Measurements from ENCODE around the gene SGPP1.

SGPP1 gene

GRCh38 chr14:63727736-63728728 lies at the start of gene SGPP1:
SGPP1 (minus strand) TSS chr14:63728065; CDS start chr14:63727944, 121 bp downstream.
- H3K4me3 Mint-ChIP-seq, result peak within 1 kb of the TSS; percentile 97 to 100 (median 99)
- no peaks in the 10 kb centered on the region for H3K36me3 Mint-ChIP-seq (ENCODE audit: low read depth)
- TF ChIP-seq, protein P1, sequence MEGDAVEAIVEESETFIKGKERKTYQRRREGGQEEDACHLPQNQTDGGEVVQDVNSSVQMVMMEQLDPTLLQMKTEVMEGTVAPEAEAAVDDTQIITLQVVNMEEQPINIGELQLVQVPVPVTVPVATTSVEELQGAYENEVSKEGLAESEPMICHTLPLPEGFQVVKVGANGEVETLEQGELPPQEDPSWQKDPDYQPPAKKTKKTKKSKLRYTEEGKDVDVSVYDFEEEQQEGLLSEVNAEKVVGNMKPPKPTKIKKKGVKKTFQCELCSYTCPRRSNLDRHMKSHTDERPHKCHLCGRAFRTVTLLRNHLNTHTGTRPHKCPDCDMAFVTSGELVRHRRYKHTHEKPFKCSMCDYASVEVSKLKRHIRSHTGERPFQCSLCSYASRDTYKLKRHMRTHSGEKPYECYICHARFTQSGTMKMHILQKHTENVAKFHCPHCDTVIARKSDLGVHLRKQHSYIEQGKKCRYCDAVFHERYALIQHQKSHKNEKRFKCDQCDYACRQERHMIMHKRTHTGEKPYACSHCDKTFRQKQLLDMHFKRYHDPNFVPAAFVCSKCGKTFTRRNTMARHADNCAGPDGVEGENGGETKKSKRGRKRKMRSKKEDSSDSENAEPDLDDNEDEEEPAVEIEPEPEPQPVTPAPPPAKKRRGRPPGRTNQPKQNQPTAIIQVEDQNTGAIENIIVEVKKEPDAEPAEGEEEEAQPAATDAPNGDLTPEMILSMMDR (IDR thresholded peaks at IDR 0.05; ENCODE audit: unreplicated experiment in 3 of 3), result peak; percentile 34 to 50 (median 35)
- H3K27ac Mint-ChIP-seq, result peak within 1 kb of the TSS; percentile 77 to 96 (median 92)
- H3K4me1 Mint-ChIP-seq, result peaks cover 18% of the 10 kb centered on the region
- H3K27me3 Mint-ChIP-seq (ENCODE audit: low read depth), result peaks cover 16% of the 10 kb centered on the region
- H3K9me3 Mint-ChIP-seq, result no peaks in the 10 kb centered on the region

DNA sequence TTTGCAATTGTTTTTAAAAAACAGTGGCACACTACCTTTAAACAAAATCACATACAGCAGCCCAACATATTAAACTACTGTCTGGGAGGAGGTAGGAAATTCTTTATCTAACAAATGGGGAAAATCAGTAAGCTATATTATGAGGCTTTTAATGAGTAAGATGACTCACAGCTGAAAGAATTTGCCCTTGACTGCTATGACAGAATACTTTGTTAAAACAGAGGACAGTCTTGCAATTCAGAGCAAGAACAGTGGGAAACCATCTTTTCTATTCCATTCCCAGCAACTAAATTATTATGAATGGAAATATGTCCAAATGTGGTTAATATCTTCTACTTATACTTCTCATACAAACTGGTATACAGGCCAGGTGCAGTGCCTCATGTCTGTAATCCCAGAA lies 49.2 kb upstream of the SGPP1 start:
- no peak overlapping the region for H3K27ac Mint-ChIP-seq
- H3K27me3 Mint-ChIP-seq (ENCODE audit: low read depth), result no peaks in the 10 kb centered on the region
- no peak overlapping the region for H3K4me3 Mint-ChIP-seq
- H3K36me3 Mint-ChIP-seq (ENCODE audit: low read depth), result no peaks in the 10 kb centered on the region
- TF ChIP-seq, protein P1 (IDR thresholded peaks at IDR 0.05; ENCODE audit: unreplicated experiment in 3 of 3), result no peak
- H3K4me1 Mint-ChIP-seq, result no peaks in the 10 kb centered on the region
- no peaks in the 10 kb centered on the region for H3K9me3 Mint-ChIP-seq

- Mint-ChIP-seq H3K36me3 (ENCODE audit: low read depth) (no peaks in the 10 kb centered on the region), H3K4me3 (no peak overlapping the region), H3K27me3 (ENCODE audit: low read depth) (no peaks in the 10 kb centered on the region), H3K4me1 (no peaks in the 10 kb centered on the region), H3K9me3 (no peaks in the 10 kb centered on the region), H3K27ac (no peak overlapping the region)
- TF ChIP-seq, protein P1 (IDR thresholded peaks at IDR 0.05; ENCODE audit: unreplicated experiment in 3 of 3), result no peak
Measured at GRCh38 chr14:63773504-63773903, 45.6 kb upstream of the SGPP1 start.

DNA sequence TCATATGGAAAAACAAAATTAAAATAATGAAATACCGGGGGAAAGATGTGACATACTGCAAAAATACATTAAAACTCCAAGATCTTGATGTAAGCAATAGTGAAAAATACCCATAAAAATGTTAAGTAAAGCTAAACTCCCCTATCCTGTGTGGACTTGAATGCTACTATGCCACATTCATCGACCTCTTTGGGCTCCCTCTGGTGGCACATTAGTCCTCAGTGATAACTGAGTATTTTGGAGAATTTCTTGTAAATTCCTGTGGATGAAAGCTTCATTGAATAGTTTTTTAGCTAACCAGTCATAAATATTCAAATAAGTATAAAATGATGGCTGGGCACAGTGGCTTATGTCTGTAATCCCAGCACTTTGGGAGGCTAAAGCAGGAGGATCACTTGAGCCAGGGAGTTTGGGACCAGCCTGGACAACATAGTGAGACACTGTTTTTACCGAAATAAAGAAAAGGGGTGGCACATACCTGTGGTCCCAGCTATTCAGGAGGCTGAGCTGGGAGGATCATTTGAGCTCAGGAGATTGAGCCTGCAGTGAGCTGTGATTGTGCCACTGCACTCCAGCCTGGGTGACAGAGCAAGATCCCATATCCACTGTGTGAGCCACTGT lies 42.4 kb upstream of the SGPP1 start:
- Mint-ChIP-seq H3K27ac (no peak overlapping the region), H3K4me1 (no peaks in the 10 kb centered on the region), H3K9me3 (no peaks in the 10 kb centered on the region), H3K27me3 (ENCODE audit: low read depth) (no peaks in the 10 kb centered on the region), H3K4me3 (no peak overlapping the region), H3K36me3 (ENCODE audit: low read depth) (no peaks in the 10 kb centered on the region)
- TF ChIP-seq, protein P1 (IDR thresholded peaks at IDR 0.05; ENCODE audit: unreplicated experiment in 3 of 3), result peak; percentile 57 to 70 (median 60)

- H3K4me1 Mint-ChIP-seq, result no peaks in the 10 kb centered on the region
- H3K4me3 Mint-ChIP-seq, result no peak overlapping the region
- no peaks in the 10 kb centered on the region for H3K36me3 Mint-ChIP-seq (ENCODE audit: low read depth)
- TF ChIP-seq, protein P1 (IDR thresholded peaks at IDR 0.05; ENCODE audit: unreplicated experiment in 3 of 3), result no peak
- no peaks in the 10 kb centered on the region for H3K27me3 Mint-ChIP-seq (ENCODE audit: low read depth)
- no peaks in the 10 kb centered on the region for H3K9me3 Mint-ChIP-seq
- H3K27ac Mint-ChIP-seq, result no peak overlapping the region
Measured at GRCh38 chr14:63766611-63767010, 38.7 kb upstream of the SGPP1 start.
